Measurements from ENCODE around the gene GP5.

Gene GP5

DNA sequence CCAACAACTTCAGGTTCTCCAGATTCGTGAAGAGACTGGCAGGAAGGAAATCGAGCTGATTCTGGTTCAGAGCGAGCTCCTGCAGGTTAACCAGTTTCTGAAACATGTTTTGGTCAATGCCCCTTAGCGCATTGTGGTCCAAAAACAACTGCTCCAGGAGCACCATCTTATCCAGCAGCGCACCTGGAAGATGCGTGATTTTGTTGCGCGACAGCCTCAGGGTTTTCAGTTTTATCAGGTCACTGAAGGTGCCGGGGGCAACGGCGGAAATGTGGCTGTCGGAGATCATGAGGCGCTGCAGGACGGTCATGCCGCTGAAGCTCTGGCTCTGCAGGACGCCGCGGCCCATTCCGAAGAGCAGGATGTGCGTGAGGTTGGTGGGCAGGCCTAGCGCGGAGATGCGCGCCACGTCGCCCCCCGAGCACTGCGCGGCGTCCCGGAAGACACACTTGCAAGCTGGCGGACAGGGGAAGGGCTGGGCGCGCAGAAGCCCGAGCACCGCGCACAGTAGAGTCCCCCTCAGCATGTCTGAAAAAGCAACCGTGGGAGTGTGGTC is 1.2 kb downstream of the GP5 start:
- Histone ChIP-seq H3K4me3 (ENCODE audit: low read depth in 1 of 2, low read length in 2 of 2) (peak overlapping the region; percentile 37 to 59), H3K4me1 (ENCODE audit: control insufficient read depth in 1 of 2, insufficient read depth in 2 of 2, low read length in 2 of 2) (peaks cover 0 to 15% of the 10 kb centered on the region in 2 donors), H3K36me3 (ENCODE audit: control insufficient read depth in 1 of 2, insufficient read depth in 2 of 2, low read length in 2 of 2) (no peaks in the 10 kb centered on the region), H3K9me3 (ENCODE audit: control insufficient read depth in 1 of 2, low read length in 2 of 2) (no peaks in the 10 kb centered on the region), H3K27ac (ENCODE audit: low read length) (no peak overlapping the region), H3K27me3 (ENCODE audit: low read depth, low read length) (peaks cover 9% of the 10 kb centered on the region)

DNA sequence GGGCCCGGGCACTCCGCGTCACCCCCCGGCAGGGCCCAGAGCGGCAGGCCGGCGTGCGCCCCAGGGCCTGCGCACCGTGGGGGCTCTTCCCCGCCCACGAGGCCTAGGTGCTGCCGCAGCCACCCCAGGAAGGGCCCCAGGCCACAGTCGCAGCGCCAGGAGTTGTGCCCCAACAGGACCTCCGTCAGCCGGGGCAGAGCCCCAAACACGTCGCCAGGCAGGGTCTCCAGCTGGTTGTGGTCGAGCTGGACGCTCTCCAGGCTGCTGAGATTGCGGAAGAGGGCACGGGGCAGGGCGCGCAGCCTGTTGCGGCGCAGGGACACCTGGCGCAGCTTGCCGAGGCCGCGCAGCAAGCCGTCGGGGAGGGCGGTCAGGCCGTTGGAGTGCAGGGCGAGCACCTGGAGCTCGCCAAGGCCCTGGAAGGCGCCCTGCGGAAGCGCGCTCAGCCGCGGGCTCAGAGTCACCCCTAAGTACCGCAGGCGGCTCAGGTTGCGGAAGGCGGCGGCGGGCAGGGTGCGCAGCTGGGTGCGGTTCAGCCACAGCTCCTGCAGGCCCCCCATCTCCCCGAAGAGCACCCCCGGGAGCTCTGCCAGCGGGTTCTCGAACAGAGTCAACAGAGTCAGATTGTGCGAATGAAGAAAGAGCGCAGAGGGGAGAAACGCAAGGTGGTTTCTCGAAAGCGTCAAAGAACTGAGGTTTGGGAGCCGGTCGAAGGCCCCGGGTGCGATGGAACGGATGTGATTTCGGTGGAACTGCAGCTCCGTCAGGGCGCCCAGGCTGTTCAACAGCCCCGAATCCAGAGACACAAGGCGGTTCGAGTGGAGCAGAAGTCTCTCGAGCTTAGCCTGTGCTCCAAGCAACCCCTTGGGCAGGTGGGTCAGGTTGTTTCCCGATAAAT is 2.0 kb downstream of the GP5 start:
- Histone ChIP-seq H3K27me3 (ENCODE audit: low read depth, low read length) (peaks cover 9% of the 10 kb centered on the region), H3K9me3 (ENCODE audit: control insufficient read depth in 1 of 2, low read length in 2 of 2) (no peaks in the 10 kb centered on the region), H3K4me3 (ENCODE audit: low read depth in 1 of 2, low read length in 2 of 2) (peak overlapping the region; percentile 48 to 59), H3K4me1 (ENCODE audit: control insufficient read depth in 1 of 2, insufficient read depth in 2 of 2, low read length in 2 of 2) (peaks cover 0 to 15% of the 10 kb centered on the region in 2 donors), H3K36me3 (ENCODE audit: control insufficient read depth in 1 of 2, insufficient read depth in 2 of 2, low read length in 2 of 2) (no peaks in the 10 kb centered on the region), H3K27ac (ENCODE audit: low read length) (no peak overlapping the region)

DNA sequence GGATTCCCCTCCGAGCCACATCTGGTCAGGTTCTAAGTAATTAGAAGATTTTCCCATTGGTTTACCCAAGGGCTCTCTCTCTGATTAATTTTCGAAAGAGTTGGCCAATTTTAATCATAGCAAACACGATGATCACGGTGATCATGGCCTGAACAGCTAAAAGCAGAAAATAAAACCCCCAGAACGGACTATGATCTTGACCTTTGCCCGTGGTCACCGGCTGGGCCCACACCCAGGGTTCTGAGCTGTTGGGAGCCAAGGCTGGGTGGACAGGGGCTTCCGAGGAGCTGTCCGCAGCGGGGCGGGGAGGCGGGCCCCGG is 2.6 kb downstream of the GP5 start:
- Histone ChIP-seq H3K4me1 (ENCODE audit: control insufficient read depth in 1 of 2, insufficient read depth in 2 of 2, low read length in 2 of 2) (peaks cover 0 to 15% of the 10 kb centered on the region in 2 donors), H3K4me3 (ENCODE audit: low read depth in 1 of 2, low read length in 2 of 2) (peak overlapping the region; percentile 48 to 59), H3K9me3 (ENCODE audit: control insufficient read depth in 1 of 2, low read length in 2 of 2) (no peaks in the 10 kb centered on the region), H3K27me3 (ENCODE audit: low read depth, low read length) (peaks cover 9% of the 10 kb centered on the region), H3K36me3 (ENCODE audit: control insufficient read depth in 1 of 2, insufficient read depth in 2 of 2, low read length in 2 of 2) (no peaks in the 10 kb centered on the region), H3K27ac (ENCODE audit: low read length) (no peak overlapping the region)

DNA sequence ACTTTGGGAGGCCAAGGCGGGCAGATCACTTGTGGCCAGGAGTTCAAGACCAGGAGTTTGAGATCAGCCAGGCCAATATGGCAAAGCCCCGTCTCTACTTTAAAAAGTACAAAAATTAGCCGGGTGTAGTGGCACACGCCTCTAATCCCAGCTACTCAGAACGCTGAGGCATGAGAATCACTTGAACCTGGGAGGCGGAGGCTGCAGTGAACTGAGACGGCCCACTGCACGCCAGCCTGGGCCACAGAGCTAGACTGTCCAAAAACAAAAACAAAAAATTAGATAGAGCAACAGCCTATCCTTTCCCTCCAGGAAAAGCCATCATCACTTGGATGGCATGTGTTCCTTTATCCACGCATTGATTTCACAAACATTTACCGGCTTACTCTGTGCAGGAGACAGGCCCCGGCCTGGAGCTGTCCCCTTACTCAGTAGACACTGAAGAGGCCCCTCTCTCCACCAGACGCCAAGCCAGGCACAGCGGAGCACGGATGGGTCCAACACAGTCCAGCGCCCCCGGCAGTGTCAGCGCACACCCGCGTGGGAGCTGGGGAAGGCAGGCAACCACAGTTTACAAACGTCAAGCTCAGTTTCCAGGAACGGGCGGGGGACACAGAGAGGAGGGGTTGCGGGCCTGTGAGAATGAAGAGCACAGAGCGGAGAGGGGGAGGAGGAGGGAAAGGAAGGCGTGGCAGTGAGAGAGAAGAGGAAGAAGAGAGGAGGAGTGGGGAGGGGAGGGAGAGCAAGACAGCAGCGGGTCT is 3.1 kb downstream of the GP5 start:
- H3K9me3 ChIP-seq (ENCODE audit: control insufficient read depth in 1 of 2, low read length in 2 of 2), result peaks cover 0 to 2% of the 10 kb centered on the region in 2 donors
- H3K36me3 ChIP-seq (ENCODE audit: control insufficient read depth in 1 of 2, insufficient read depth in 2 of 2, low read length in 2 of 2), result no peaks in the 10 kb centered on the region
- H3K4me3 ChIP-seq (ENCODE audit: low read depth in 1 of 2, low read length in 2 of 2), result peak overlapping the region; percentile 48 to 59
- H3K27me3 ChIP-seq (ENCODE audit: low read depth, low read length), result peaks cover 9% of the 10 kb centered on the region
- H3K27ac ChIP-seq (ENCODE audit: low read length), result no peak overlapping the region
- H3K4me1 ChIP-seq (ENCODE audit: control insufficient read depth in 1 of 2, insufficient read depth in 2 of 2, low read length in 2 of 2), result peaks cover 0 to 15% of the 10 kb centered on the region in 2 donors

DNA sequence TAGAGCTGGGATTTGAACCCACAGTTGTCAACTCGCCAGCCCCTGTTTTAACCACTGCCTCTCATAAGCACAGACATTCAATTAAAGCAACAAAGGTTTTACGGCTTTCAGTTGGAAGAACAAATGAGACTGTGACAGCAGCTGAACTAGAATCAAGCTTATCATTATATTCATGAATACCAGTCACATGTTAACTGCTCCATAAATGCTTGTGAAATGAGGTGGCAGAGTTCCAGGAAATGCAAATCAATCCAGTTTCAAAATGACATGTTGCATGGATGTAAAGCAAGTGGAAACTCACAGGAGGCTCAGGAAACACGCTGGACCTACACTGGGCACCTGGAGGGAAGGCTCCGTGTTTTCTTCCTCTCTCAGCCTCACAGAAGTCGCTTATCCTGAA is 3.9 kb downstream of the GP5 start:
- H3K9me3 ChIP-seq (ENCODE audit: control insufficient read depth in 1 of 2, low read length in 2 of 2), result peaks cover 0 to 6% of the 10 kb centered on the region in 2 donors
- H3K4me1 ChIP-seq (ENCODE audit: control insufficient read depth in 1 of 2, insufficient read depth in 2 of 2, low read length in 2 of 2), result peaks cover 0 to 15% of the 10 kb centered on the region in 2 donors
- H3K4me3 ChIP-seq (ENCODE audit: low read depth in 1 of 2, low read length in 2 of 2), result no peak overlapping the region
- H3K36me3 ChIP-seq (ENCODE audit: control insufficient read depth in 1 of 2, insufficient read depth in 2 of 2, low read length in 2 of 2), result no peaks in the 10 kb centered on the region
- H3K27me3 ChIP-seq (ENCODE audit: low read depth, low read length), result peaks cover 9% of the 10 kb centered on the region
- H3K27ac ChIP-seq (ENCODE audit: low read length), result no peak overlapping the region

DNA sequence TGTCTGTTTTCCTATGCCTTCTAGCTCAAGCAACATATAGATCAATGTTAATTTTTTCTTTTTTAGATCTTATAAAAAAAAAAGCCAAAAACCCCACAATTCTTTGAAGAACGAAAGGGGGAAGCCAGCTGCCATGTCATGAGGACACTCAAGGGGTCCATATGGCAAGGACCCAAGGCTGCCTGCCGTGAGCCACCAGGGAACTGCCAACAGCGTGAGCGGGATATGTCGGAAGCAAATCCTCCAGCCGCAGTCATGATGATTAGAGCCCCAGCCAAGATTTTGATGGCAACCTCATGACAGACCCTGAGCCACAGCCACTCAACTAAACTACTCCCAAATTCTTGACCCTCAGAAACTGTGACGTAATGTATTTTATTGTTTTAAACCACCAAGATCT is 6.5 kb downstream of the GP5 start:
- H3K9me3 ChIP-seq (ENCODE audit: control insufficient read depth in 1 of 2, low read length in 2 of 2), result peaks cover 0 to 6% of the 10 kb centered on the region in 2 donors
- no peak overlapping the region for H3K27ac ChIP-seq (ENCODE audit: low read length)
- peaks cover 0 to 12% of the 10 kb centered on the region in 2 donors for H3K4me1 ChIP-seq (ENCODE audit: control insufficient read depth in 1 of 2, insufficient read depth in 2 of 2, low read length in 2 of 2)
- no peak overlapping the region for H3K4me3 ChIP-seq (ENCODE audit: low read depth in 1 of 2, low read length in 2 of 2)
- H3K36me3 ChIP-seq (ENCODE audit: control insufficient read depth in 1 of 2, insufficient read depth in 2 of 2, low read length in 2 of 2), result no peaks in the 10 kb centered on the region
- peaks cover 6% of the 10 kb centered on the region for H3K27me3 ChIP-seq (ENCODE audit: low read depth, low read length)

DNA sequence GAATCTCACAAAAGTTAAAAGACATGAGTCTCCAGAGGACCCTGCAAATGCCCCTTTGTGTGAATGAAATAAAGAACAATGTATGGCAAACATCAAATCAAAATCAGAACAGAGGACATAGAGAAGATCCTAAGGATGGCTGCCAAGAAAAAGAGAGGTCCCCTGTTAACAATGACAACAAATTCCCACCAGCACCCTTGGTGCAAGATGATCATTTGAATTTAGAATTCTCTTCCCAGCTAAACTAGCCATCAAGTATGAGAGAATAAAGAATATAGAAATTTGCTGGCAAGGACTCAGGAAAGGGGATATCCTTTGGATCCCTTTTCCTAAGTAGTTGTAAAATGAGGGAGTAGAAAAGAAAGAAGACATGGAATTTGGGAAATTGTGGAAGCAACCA is 8.2 kb downstream of the GP5 start:
- Histone ChIP-seq H3K4me3 (ENCODE audit: low read depth in 1 of 2, low read length in 2 of 2) (no peak overlapping the region), H3K36me3 (ENCODE audit: control insufficient read depth in 1 of 2, insufficient read depth in 2 of 2, low read length in 2 of 2) (no peaks in the 10 kb centered on the region)

DNA sequence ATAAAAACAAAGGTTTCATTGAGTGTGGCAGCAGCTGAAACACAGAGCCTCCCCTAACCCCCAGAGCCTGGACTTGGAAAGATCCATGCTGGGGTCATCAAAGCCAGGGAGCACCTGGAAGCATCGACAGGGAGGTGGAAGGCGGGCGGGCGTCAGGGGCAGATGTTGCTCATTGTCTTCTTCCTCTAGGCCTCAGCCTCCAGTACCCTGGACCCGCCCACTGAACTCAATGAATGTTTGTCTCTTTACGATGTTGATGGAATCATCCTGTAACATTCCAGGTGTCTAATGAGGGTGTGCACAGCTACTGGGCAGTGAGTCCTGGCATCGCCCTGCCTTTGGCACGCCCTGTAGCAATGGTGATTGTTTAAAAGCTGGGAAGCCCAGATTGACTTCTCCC is 9.8 kb downstream of the GP5 start:
- Histone ChIP-seq H3K27ac (ENCODE audit: low read length) (no peak overlapping the region), H3K9me3 (ENCODE audit: control insufficient read depth in 1 of 2, low read length in 2 of 2) (peaks cover 0 to 6% of the 10 kb centered on the region in 2 donors), H3K36me3 (ENCODE audit: control insufficient read depth in 1 of 2, insufficient read depth in 2 of 2, low read length in 2 of 2) (no peaks in the 10 kb centered on the region), H3K27me3 (ENCODE audit: low read depth, low read length) (no peaks in the 10 kb centered on the region), H3K4me3 (ENCODE audit: low read depth in 1 of 2, low read length in 2 of 2) (no peak overlapping the region), H3K4me1 (ENCODE audit: control insufficient read depth in 1 of 2, insufficient read depth in 2 of 2, low read length in 2 of 2) (no peaks in the 10 kb centered on the region)

More for the DNA sequence above, 8.2 kb downstream of the GP5 start:
- Histone ChIP-seq H3K9me3 (ENCODE audit: control insufficient read depth in 1 of 2, low read length in 2 of 2) (peaks cover 0 to 6% of the 10 kb centered on the region in 2 donors), H3K27ac (ENCODE audit: low read length) (no peak overlapping the region), H3K27me3 (ENCODE audit: low read depth, low read length) (no peaks in the 10 kb centered on the region), H3K4me1 (ENCODE audit: control insufficient read depth in 1 of 2, insufficient read depth in 2 of 2, low read length in 2 of 2) (no peaks in the 10 kb centered on the region)

DNA sequence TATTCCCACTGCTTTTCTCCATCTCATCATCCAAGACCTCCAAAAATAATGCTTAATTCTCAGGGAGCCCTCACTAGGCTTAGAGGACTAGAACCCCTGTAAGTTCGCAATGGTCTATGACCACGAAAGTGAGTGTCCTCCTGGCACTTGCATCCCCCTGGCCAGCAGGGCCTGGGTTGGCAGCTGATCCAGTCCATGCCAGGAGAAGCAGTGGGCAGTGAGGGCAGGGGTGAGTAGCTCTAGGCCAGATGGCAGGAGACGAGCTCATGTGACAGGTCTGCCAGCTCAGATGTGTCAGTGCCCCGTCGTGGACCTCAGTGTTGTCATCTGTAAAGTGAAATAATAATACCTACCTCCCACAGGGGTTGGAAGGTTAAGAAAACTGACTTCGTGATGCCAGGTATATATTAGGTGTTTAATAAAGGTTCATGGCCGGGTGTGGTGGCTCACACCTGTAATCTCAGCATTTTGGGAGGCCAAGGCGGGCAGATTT is 11.1 kb downstream of the GP5 start:
- Histone ChIP-seq H3K27ac (ENCODE audit: low read length) (no peak overlapping the region), H3K27me3 (ENCODE audit: low read depth, low read length) (no peaks in the 10 kb centered on the region), H3K4me1 (ENCODE audit: control insufficient read depth in 1 of 2, insufficient read depth in 2 of 2, low read length in 2 of 2) (no peaks in the 10 kb centered on the region), H3K4me3 (ENCODE audit: low read depth in 1 of 2, low read length in 2 of 2) (no peak overlapping the region), H3K9me3 (ENCODE audit: control insufficient read depth in 1 of 2, low read length in 2 of 2) (peaks cover 0 to 6% of the 10 kb centered on the region in 2 donors), H3K36me3 (ENCODE audit: control insufficient read depth in 1 of 2, insufficient read depth in 2 of 2, low read length in 2 of 2) (no peaks in the 10 kb centered on the region)

DNA sequence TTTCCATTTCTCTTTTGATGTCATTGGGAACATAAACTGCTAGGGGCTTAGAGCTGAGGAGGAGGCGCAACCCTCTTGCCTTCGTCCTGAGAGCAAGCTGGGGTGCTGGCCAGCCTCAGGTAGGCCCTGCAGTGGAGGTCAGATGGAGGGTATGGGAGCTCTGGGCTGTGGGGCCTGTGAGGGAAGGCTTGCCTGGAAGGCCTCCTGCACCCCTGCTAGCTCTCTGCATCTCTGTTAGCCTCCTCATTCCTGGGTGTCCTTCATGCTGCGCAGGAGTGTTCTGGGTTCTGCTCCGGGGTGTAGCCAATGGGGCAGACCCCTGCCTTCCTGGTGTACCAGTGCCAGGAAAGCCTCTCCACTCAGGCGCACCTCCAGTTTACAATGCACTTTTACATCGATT is 11.8 kb downstream of the GP5 start:
- Histone ChIP-seq H3K4me1 (ENCODE audit: control insufficient read depth in 1 of 2, insufficient read depth in 2 of 2, low read length in 2 of 2) (no peaks in the 10 kb centered on the region), H3K36me3 (ENCODE audit: control insufficient read depth in 1 of 2, insufficient read depth in 2 of 2, low read length in 2 of 2) (no peaks in the 10 kb centered on the region), H3K9me3 (ENCODE audit: control insufficient read depth in 1 of 2, low read length in 2 of 2) (peaks cover 0 to 6% of the 10 kb centered on the region in 2 donors), H3K4me3 (ENCODE audit: low read depth in 1 of 2, low read length in 2 of 2) (no peak overlapping the region), H3K27ac (ENCODE audit: low read length) (no peak overlapping the region), H3K27me3 (ENCODE audit: low read depth, low read length) (no peaks in the 10 kb centered on the region)

DNA sequence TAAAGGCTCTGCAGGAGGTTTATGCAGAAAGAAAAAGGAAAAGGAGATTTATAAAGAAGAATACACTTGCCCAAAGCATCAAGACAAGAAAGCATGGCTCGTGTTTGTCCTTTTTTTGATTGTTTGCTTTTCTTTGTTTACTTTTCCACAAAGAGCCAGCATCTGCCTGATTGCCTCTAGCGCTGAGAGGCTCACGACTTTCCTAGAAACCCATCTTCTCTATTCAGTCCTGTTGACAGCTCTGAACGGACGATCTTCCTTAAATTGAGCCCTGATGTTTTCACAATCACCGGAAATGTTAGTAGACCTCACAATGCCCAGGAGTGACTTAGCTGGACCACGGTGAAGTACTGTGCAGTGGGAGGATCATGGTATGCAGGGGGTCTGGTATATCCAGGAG is 12.4 kb downstream of the GP5 start:
- Histone ChIP-seq H3K9me3 (ENCODE audit: control insufficient read depth in 1 of 2, low read length in 2 of 2) (peaks cover 0 to 6% of the 10 kb centered on the region in 2 donors), H3K4me1 (ENCODE audit: control insufficient read depth in 1 of 2, insufficient read depth in 2 of 2, low read length in 2 of 2) (no peaks in the 10 kb centered on the region), H3K4me3 (ENCODE audit: low read depth in 1 of 2, low read length in 2 of 2) (no peak overlapping the region), H3K27ac (ENCODE audit: low read length) (no peak overlapping the region), H3K36me3 (ENCODE audit: control insufficient read depth in 1 of 2, insufficient read depth in 2 of 2, low read length in 2 of 2) (no peaks in the 10 kb centered on the region), H3K27me3 (ENCODE audit: low read depth, low read length) (no peaks in the 10 kb centered on the region)

Measured in muscle layer of duodenum (tissue), 2 donors.